Bronchial epithelial cell (primary cell): ENCODE results near the gene TSHZ3. TPM values are rescaled to one million over a fixed set of nuclear protein-coding genes. Genes with fewer than 3 reads are reported as not detected.

Experiments used
- DNase-seq: peaks from one replicate; pipeline ENCODE4 v3.0.0-alpha.2; 2010; ENCODE audit warnings: low read depth
- FAIRE-seq: peaks from 2 replicates; lab custom pipeline; 2011; peaks lifted over from hg19 to GRCh38; lab: Jason Lieb, UNC
- H3K27me3 ChIP-seq: 2 replicates; pipeline ENCODE4 v1.5.1; 2011; ENCODE audit warnings: low read length; ENCODE audit not compliant: control insufficient read depth, insufficient read depth
- H3K36me3 ChIP-seq: 2 replicates; pipeline ENCODE4 v1.5.1; 2011; ENCODE audit warnings: low read length; ENCODE audit not compliant: control insufficient read depth, insufficient read depth
- H3K4me3 ChIP-seq: 2 replicates; pipeline ENCODE4 v1.5.1; 2011; ENCODE audit warnings: mild to moderate bottlenecking, low read depth, low read length, control low read depth
- CTCF ChIP-seq: IDR thresholded peaks from 2 replicates; pipeline ENCODE4 v1.5.1; 2011; ENCODE audit warnings: mild to moderate bottlenecking, moderate library complexity, low read length, control low read depth, inconsistent platforms; ENCODE audit not compliant: insufficient read depth, severe bottlenecking
- total RNA-seq: library from RNA; depleted of rRNA; stranded (reverse); fragments of >200 nt; gene quantifications from 2 replicates; pipeline ENCODE4 v1.2.1, GENCODE V29; 2014

The TSHZ3 gene
- total RNA-seq, 1 donor from 2014 or later = 1.6 TPM

DNA sequence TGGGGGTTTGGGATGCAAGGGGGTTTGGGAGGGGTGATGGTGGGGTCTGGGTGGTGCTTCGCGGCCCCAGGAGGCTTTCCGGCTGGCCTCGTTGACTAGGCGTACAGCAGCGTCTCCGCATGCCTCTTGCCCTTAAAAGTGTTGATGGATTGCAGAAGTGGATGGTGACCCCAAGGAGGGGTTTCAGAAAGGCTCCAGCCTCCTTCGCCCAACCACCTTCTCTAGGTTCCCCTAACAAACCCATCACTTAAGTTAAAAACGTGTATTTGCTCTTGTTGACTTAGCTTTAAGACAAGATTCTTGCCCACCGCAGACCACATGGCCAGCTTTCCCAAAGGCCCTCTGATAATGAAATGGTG is 8.1 kb upstream of the TSHZ3 start:
- Histone ChIP-seq H3K27me3 (peaks cover 9% of the 10 kb centered on the region), H3K36me3 (no peaks in the 10 kb centered on the region), H3K4me3 (no peak overlapping the region)
- TF ChIP-seq CTCF = no peak
- DNase-seq (no peak), FAIRE-seq (no peak)

DNA sequence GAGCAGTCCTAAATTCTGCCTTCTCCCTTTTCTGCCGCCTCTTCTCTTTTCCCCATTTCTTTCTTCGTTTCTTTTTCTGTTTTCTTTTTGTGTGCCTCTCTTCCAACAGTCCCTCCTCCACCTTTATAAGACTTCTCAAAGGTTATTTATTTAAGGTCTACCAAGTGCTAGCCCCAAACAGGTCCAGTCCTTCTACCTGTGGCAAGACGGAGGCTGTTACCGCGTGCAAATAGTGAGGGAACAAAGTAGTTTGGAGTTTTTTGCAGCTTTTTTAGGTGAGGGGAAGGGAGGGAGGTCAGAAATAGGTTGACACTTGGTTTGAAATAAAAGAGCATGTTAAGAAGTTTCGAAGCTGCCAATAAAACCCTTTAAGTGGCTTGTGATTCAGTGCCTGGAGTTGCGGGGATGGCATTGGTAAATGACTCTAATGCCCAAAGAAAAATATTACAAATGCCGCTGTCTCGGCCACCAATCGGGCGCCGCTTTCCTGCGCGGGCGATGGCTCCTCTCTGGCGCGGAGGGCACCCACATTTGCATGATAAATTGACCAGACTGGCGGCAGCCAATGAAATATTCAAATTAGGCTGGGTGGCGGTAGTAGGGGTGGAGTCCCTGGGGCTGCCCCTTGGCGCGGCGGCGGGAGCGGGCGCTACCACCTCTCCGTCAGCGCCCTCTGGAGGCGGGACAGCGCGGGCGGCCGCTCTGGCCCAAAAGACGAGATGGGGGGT is 7.5 kb upstream of the TSHZ3 start:
- H3K4me3 ChIP-seq = no peak overlapping the region
- H3K27me3 ChIP-seq = peaks cover 9% of the 10 kb centered on the region
- no peak for FAIRE-seq
- DNase-seq = no peak
- H3K36me3 ChIP-seq = no peaks in the 10 kb centered on the region
- TF ChIP-seq CTCF = peak; percentile 73

- DNase-seq (no peak), FAIRE-seq (no peak)
- TF ChIP-seq CTCF = no peak
- H3K4me3 ChIP-seq = no peak overlapping the region
- peaks cover 9% of the 10 kb centered on the region for H3K27me3 ChIP-seq
- no peaks in the 10 kb centered on the region for H3K36me3 ChIP-seq
Observed at GRCh38 chr19:31355665-31356289, 6.5 kb upstream of the TSHZ3 start.

- Histone ChIP-seq H3K36me3 (no peaks in the 10 kb centered on the region), H3K27me3 (peaks cover 9% of the 10 kb centered on the region), H3K4me3 (no peak overlapping the region)
- TF ChIP-seq CTCF = no peak
- FAIRE-seq = no peak
- DNase-seq = no peak
Observed at GRCh38 chr19:31354799-31355664, 5.8 kb upstream of the TSHZ3 start.

DNA sequence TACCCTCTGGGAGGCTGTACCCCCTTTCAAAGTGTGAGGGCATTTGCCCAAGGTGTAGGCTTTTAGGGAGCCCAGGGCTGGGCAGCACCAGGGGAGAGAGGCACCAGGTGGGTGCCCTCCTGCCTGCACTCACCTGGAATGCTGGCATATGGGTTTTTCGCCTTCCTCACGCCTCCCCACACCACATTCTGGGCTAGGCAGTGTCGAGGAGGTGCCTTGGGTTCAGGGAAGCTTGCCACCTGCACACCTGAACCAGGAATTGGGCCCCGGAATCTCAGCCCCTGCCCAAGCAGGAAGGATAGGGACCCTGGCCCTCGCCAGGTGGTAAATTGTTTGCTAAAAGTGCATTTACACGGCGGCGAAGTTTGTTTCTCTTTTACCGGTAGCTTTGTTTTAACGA is 5.1 kb upstream of the TSHZ3 start:
- FAIRE-seq (no peak), DNase-seq (no peak)
- Histone ChIP-seq H3K36me3 (no peaks in the 10 kb centered on the region), H3K4me3 (no peak overlapping the region), H3K27me3 (peaks cover 9% of the 10 kb centered on the region)
- TF ChIP-seq CTCF = no peak
